Muscle of back (tissue), 13 donors: Measurements from ENCODE around the gene PGLYRP3. TPM values are rescaled to one million over a fixed set of nuclear protein-coding genes. Genes with fewer than 3 reads are reported as not detected.

Experiments used
- DNase-seq, 3 donors: peaks; one replicate each; pipeline versions ENCODE4 v3.0.0 to v3.0.0-alpha.2; 2013
- long read RNA-seq, 9 donors: transcript quantifications; one replicate each; lab custom pipeline, GENCODE V29; 2026
- polyA plus RNA-seq, 10 donors: library from polyadenylated mRNA; unstranded; fragments of 120-200 nt; gene quantifications; one replicate each; pipeline ENCODE4 v1.2.1, GENCODE V29; 2013; ENCODE audit not compliant: insufficient read length in 10 of 10

PGLYRP3 gene
- polyA plus RNA-seq, result under 1 TPM in 2 of 10 donors, not detected in 8; 0.25 to 0.26 TPM
- long read RNA-seq, donor 1, result 0 reads
- long read RNA-seq, donor 2, result 0 reads
- long read RNA-seq, donor 3, result 0 reads
- long read RNA-seq, donor 4, result 0 reads
- long read RNA-seq, donor 5, result 0 reads
- long read RNA-seq, donor 6, result 0 reads
- long read RNA-seq, donor 7, result 0 reads
- long read RNA-seq, donor 8, result 0 reads
- long read RNA-seq, donor 9, result 0 reads

- DNase-seq, result no peak
Measured at GRCh38 chr1:153312570-153313186, at the start of gene PGLYRP3. TSS of gene PGLYRP3 (minus strand) at chr1:153312952. CDS start at chr1:153310665, 2,287 bp downstream.

- no peak for DNase-seq
Measured at GRCh38 chr1:153362187-153362775, 49.5 kb upstream of the PGLYRP3 start.

- no peak for DNase-seq
Measured at GRCh38 chr1:153361480-153362109, 48.8 kb upstream of the PGLYRP3 start.

GRCh38 chr1:153360592-153361479 is 48.1 kb upstream of the PGLYRP3 start:
- DNase-seq, result no peak

- no peak for DNase-seq
Measured at GRCh38 chr1:153360190-153360589, 47.4 kb upstream of the PGLYRP3 start.

GRCh38 chr1:153359241-153359640 is 46.5 kb upstream of the PGLYRP3 start:
- no peak for DNase-seq

- DNase-seq, result no peak
Measured at GRCh38 chr1:153358691-153358975, 45.9 kb upstream of the PGLYRP3 start.

- peak in 1 of 3 donors; percentile 14 for DNase-seq
Measured at GRCh38 chr1:153357853-153358690, 45.3 kb upstream of the PGLYRP3 start, which contains the start of gene S100A9. TSS of gene S100A9 (plus strand) at chr1:153357854. CDS start at chr1:153358284, 430 bp downstream.

- DNase-seq, result peak in 1 of 3 donors; percentile 21
Measured at GRCh38 chr1:153357076-153357852, 44.5 kb upstream of the PGLYRP3 start.

GRCh38 chr1:153356392-153357075 is 43.8 kb upstream of the PGLYRP3 start:
- no peak for DNase-seq

GRCh38 chr1:153355445-153356071 is 42.8 kb upstream of the PGLYRP3 start:
- peak in 1 of 3 donors; percentile 32 for DNase-seq

- no peak for DNase-seq
Measured at GRCh38 chr1:153354515-153355193, 41.9 kb upstream of the PGLYRP3 start.

GRCh38 chr1:153353226-153353947 is 40.6 kb upstream of the PGLYRP3 start:
- no peak for DNase-seq

- peak; percentile 58 to 70 (median 70) for DNase-seq
Measured at GRCh38 chr1:153352523-153352922, 39.8 kb upstream of the PGLYRP3 start.

GRCh38 chr1:153350321-153350957 is 37.7 kb upstream of the PGLYRP3 start:
- DNase-seq, result no peak

GRCh38 chr1:153349363-153350320 is 36.9 kb upstream of the PGLYRP3 start:
- no peak for DNase-seq
